ENCODE results near the gene SLC25A21.

GRCh38 chr14:36986407-36986806 lies 186.0 kb downstream of the SLC25A21 start:
- TF ChIP-seq NFYB (IDR thresholded peaks at IDR 0.05; ENCODE audit: insufficient read depth, low read depth, low read length) = no peak
- TF ChIP-seq ELK1 (IDR thresholded peaks at IDR 0.05; ENCODE audit: low read depth, low read length) = no peak
- TF ChIP-seq CTCF (IDR thresholded peaks at IDR 0.05 in 2 of 3, conservative IDR thresholded peaks at IDR 0.05 in 1 of 3; ENCODE audit: control insufficient read depth in 2 of 3, extremely low read depth in 1 of 3, insufficient read depth in 1 of 3, low read depth in 3 of 3, low read length in 3 of 3) = no peak
- no peak for TF ChIP-seq REST (IDR thresholded peaks at IDR 0.05; ENCODE audit: low read depth, low read length)
- no peak for TF ChIP-seq TBL1XR1 (IDR thresholded peaks at IDR 0.05; ENCODE audit: low read depth, low read length)
- TF ChIP-seq MAX (IDR thresholded peaks at IDR 0.05; ENCODE audit: low read depth, low read length) = no peak
- no peak for TF ChIP-seq SPI1 (IDR thresholded peaks at IDR 0.05; ENCODE audit: borderline replicate concordance, insufficient read depth, low read depth, low read length)
- TF ChIP-seq USF1 (IDR thresholded peaks at IDR 0.05; ENCODE audit: borderline replicate concordance, extremely low read length, insufficient read depth, low read depth, low read length) = no peak
- TF ChIP-seq CEBPB (IDR thresholded peaks at IDR 0.05; ENCODE audit: borderline replicate concordance in 1 of 2, low read depth in 2 of 2, low read length in 2 of 2) = no peak
- TF ChIP-seq MTA3 (IDR thresholded peaks at IDR 0.05; ENCODE audit: borderline replicate concordance, low read length) = no peak
- TF ChIP-seq POLR2A (IDR thresholded peaks at IDR 0.05; ENCODE audit: low read depth, low read length) = no peak

Measured in GM12878 (cell line).